H7 (cell line): Measurements from ENCODE around the gene HNRNPC. TPM values are rescaled to one million over a fixed set of nuclear protein-coding genes. Genes with fewer than 3 reads are reported as not detected.
"Not testable (repeated sequence)": the region's sequence is repeated elsewhere in the genome, so short reads cannot be mapped to it uniquely, and the experiment has no call there.

Source experiments
- DNase-seq: peaks from one replicate; pipeline ENCODE4 v3.0.0; 2012
- H3K27me3 ChIP-seq: 2 replicates; pipeline ENCODE4 v1.6.0; 2011; ENCODE audit warnings: mild to moderate bottlenecking, low read length; ENCODE audit not compliant: control insufficient read depth, insufficient read depth
- H3K36me3 ChIP-seq: replicated peaks from 2 replicates; pipeline ENCODE4 v1.5.1; 2011; ENCODE audit warnings: low read length; ENCODE audit not compliant: control insufficient read depth, insufficient read depth
- H3K4me3 ChIP-seq: 2 replicates; pipeline ENCODE4 v1.5.1; 2011; ENCODE audit warnings: low read depth, mild to moderate bottlenecking, control low read depth, low read length, moderate library complexity; ENCODE audit not compliant: insufficient read depth
- total RNA-seq: library from RNA; depleted of rRNA; stranded (reverse); fragments of >200 nt; shearing (Covaris generic); gene quantifications from 2 replicates; pipeline ENCODE4 v1.2.3, GENCODE V29; 2014

The HNRNPC gene
- total RNA-seq, 1 experiment from 2014 or later, result 2,138 TPM

GRCh38 chr14:21294026-21294425 is 24.8 kb upstream of the HNRNPC start:
- H3K36me3 ChIP-seq, H3K27me3 ChIP-seq, H3K4me3 ChIP-seq, DNase-seq: not testable (repeated sequence)

- DNase-seq, result no peak
- H3K36me3 ChIP-seq, result no peaks in the 10 kb centered on the region
- no peak overlapping the region for H3K4me3 ChIP-seq
- no peaks in the 10 kb centered on the region for H3K27me3 ChIP-seq
Measured at GRCh38 chr14:21287168-21287567, 17.9 kb upstream of the HNRNPC start.

GRCh38 chr14:21286516-21286915 is 17.3 kb upstream of the HNRNPC start:
- not testable (repeated sequence) for DNase-seq, H3K27me3 ChIP-seq, H3K36me3 ChIP-seq, H3K4me3 ChIP-seq

- H3K27me3 ChIP-seq, DNase-seq, H3K36me3 ChIP-seq, H3K4me3 ChIP-seq: not testable (repeated sequence)
Measured at GRCh38 chr14:21281917-21282316, 12.7 kb upstream of the HNRNPC start.

- DNase-seq, result no peak
- no peaks in the 10 kb centered on the region for H3K36me3 ChIP-seq
Measured at GRCh38 chr14:21279783-21280182, 10.5 kb upstream of the HNRNPC start, which contains the start of gene RPGRIP1. RPGRIP1 (plus strand) TSS chr14:21280083; CDS start chr14:21287977, 7,894 bp downstream.

GRCh38 chr14:21278632-21279031 is 9.4 kb upstream of the HNRNPC start:
- H3K36me3 ChIP-seq, result no peaks in the 10 kb centered on the region
- no peaks in the 10 kb centered on the region for H3K27me3 ChIP-seq
- H3K4me3 ChIP-seq, result no peak overlapping the region
- DNase-seq, result no peak

More at GRCh38 chr14:21279783-21280182, 10.5 kb upstream of the HNRNPC start, which contains the start of gene RPGRIP1:
- Histone ChIP-seq H3K4me3 (no peak within 1 kb of the TSS), H3K27me3 (no peaks in the 10 kb centered on the region)

- H3K36me3 ChIP-seq, result no peaks in the 10 kb centered on the region
- H3K4me3 ChIP-seq, result no peak overlapping the region
- no peaks in the 10 kb centered on the region for H3K27me3 ChIP-seq
- no peak for DNase-seq
Measured at GRCh38 chr14:21275261-21275858, 6.1 kb upstream of the HNRNPC start.

GRCh38 chr14:21272661-21273060 is 3.4 kb upstream of the HNRNPC start:
- not testable (repeated sequence) for DNase-seq, H3K36me3 ChIP-seq, H3K27me3 ChIP-seq, H3K4me3 ChIP-seq

- no peaks in the 10 kb centered on the region for H3K27me3 ChIP-seq
- peak; percentile 30 for DNase-seq
- peaks cover 22% of the 10 kb centered on the region for H3K36me3 ChIP-seq
- peak overlapping the region; percentile 96 for H3K4me3 ChIP-seq
Measured at GRCh38 chr14:21268617-21269251, 508 bp downstream of the HNRNPC start.

GRCh38 chr14:21267886-21268616 is 1.2 kb downstream of the HNRNPC start:
- Histone ChIP-seq H3K36me3 (peaks cover 25% of the 10 kb centered on the region), H3K4me3 (peak overlapping the region; percentile 96)
- DNase-seq, result no peak

GRCh38 chr14:21267431-21267845 is 1.8 kb downstream of the HNRNPC start:
- Histone ChIP-seq H3K27me3 (no peaks in the 10 kb centered on the region), H3K36me3 (peaks cover 28% of the 10 kb centered on the region), H3K4me3 (peak overlapping the region; percentile 96)
- no peak for DNase-seq

More at GRCh38 chr14:21267886-21268616, 1.2 kb downstream of the HNRNPC start:
- no peaks in the 10 kb centered on the region for H3K27me3 ChIP-seq

GRCh38 chr14:21264025-21264801 is 5.0 kb downstream of the HNRNPC start:
- Histone ChIP-seq H3K4me3 (no peak overlapping the region), H3K36me3 (peaks cover 41% of the 10 kb centered on the region)
- DNase-seq, result no peak

GRCh38 chr14:21263284-21264024 is 5.8 kb downstream of the HNRNPC start:
- DNase-seq, result no peak
- Histone ChIP-seq H3K27me3 (no peaks in the 10 kb centered on the region), H3K36me3 (peaks cover 48% of the 10 kb centered on the region), H3K4me3 (no peak overlapping the region)

More at GRCh38 chr14:21264025-21264801, 5.0 kb downstream of the HNRNPC start:
- H3K27me3 ChIP-seq, result no peaks in the 10 kb centered on the region

- DNase-seq, result no peak
- Histone ChIP-seq H3K36me3 (peaks cover 49% of the 10 kb centered on the region), H3K4me3 (no peak overlapping the region), H3K27me3 (no peaks in the 10 kb centered on the region)
Measured at GRCh38 chr14:21262410-21262809, 6.8 kb downstream of the HNRNPC start.
